Mesenchymal stem cell (in vitro differentiated cells and primary cell): Measurements from ENCODE around the gene FTMT.

Experiments used
- DNase-seq: peaks from one replicate; pipeline ENCODE4 v3.0.0-alpha.2; 2013
- H2AFZ ChIP-seq: one replicate; pipeline ENCODE4 v1.6.1; 2013; ENCODE audit warnings: low read depth, mild to moderate bottlenecking, control low read depth, inconsistent platforms, low read length, moderate library complexity
- H2AK5ac ChIP-seq: 2 replicates; pipeline ENCODE4 v1.6.1; 2013; ENCODE audit warnings: low read length, moderate library complexity, mild to moderate bottlenecking, inconsistent platforms; ENCODE audit not compliant: severe bottlenecking
- H2BK120ac ChIP-seq: one replicate; pipeline ENCODE4 v1.6.1; 2013; ENCODE audit warnings: low read depth, mild to moderate bottlenecking, inconsistent platforms, low read length, moderate library complexity
- H2BK12ac ChIP-seq, 2 experiments: one replicate each; pipeline ENCODE4 v1.6.1; 2013; ENCODE audit warnings: inconsistent platforms in 2 of 2, low read length in 2 of 2, mild to moderate bottlenecking in 2 of 2, moderate library complexity in 2 of 2, control low read depth in 1 of 2
- H2BK15ac ChIP-seq: one replicate; pipeline ENCODE4 v1.6.1; 2013; ENCODE audit warnings: mild to moderate bottlenecking, low read depth, inconsistent platforms; ENCODE audit not compliant: poor library complexity, severe bottlenecking
- H2BK5ac ChIP-seq: 2 replicates; pipeline ENCODE4 v1.6.1; 2013; ENCODE audit warnings: low read depth, mild to moderate bottlenecking, low read length, control low read depth, inconsistent platforms; ENCODE audit not compliant: poor library complexity, severe bottlenecking
- H3K14ac ChIP-seq, 2 experiments: one replicate each; pipeline ENCODE4 v1.6.1; 2013; ENCODE audit warnings: inconsistent platforms in 2 of 2, low read length in 2 of 2, control low read depth in 1 of 2, mild to moderate bottlenecking in 1 of 2, moderate library complexity in 1 of 2
- H3K18ac ChIP-seq, 2 experiments: one replicate each; pipeline ENCODE4 v1.6.1; 2013; ENCODE audit warnings: inconsistent platforms in 2 of 2, low read length in 2 of 2, control low read depth in 1 of 2, low read depth in 1 of 2, mild to moderate bottlenecking in 1 of 2
- H3K23ac ChIP-seq, 2 experiments: one replicate each; pipeline ENCODE4 v1.6.1; 2013; ENCODE audit warnings: inconsistent platforms in 2 of 2, low read length in 2 of 2, mild to moderate bottlenecking in 2 of 2, moderate library complexity in 2 of 2, control low read depth in 1 of 2
- H3K27ac ChIP-seq: 2 replicates; pipeline ENCODE4 v1.5.1; 2013; ENCODE audit warnings: mild to moderate bottlenecking, moderate library complexity, low read length, control low read depth, inconsistent platforms; ENCODE audit not compliant: poor library complexity, severe bottlenecking
- H3K27me3 ChIP-seq, 2 experiments: 2 replicates each; pipeline versions ENCODE4 v1.6.1 to v1.7.0; 2013; ENCODE audit warnings: low read length in 2 of 2, mild to moderate bottlenecking in 2 of 2, moderate library complexity in 2 of 2, control low read depth in 1 of 2, inconsistent platforms in 1 of 2; ENCODE audit not compliant: control insufficient read depth in 1 of 2, insufficient read depth in 1 of 2
- H3K36me3 ChIP-seq, 2 experiments: 2 replicates each; pipeline versions ENCODE4 v1.6.1 to v1.7.0; 2013; ENCODE audit warnings: low read length in 2 of 2, control low read depth in 1 of 2, inconsistent platforms in 1 of 2, low read depth in 1 of 2, mild to moderate bottlenecking in 1 of 2; ENCODE audit not compliant: insufficient read depth in 2 of 2, control insufficient read depth in 1 of 2
- H3K4ac ChIP-seq, 2 experiments: one replicate each; pipeline ENCODE4 v1.6.1; 2013; ENCODE audit warnings: inconsistent platforms in 2 of 2, low read length in 2 of 2, mild to moderate bottlenecking in 2 of 2, moderate library complexity in 2 of 2, control low read depth in 1 of 2, low read depth in 1 of 2
- H3K4me1 ChIP-seq: 2 replicates; pipeline ENCODE4 v1.6.1; 2013; ENCODE audit warnings: low read depth, low read length, control low read depth; ENCODE audit not compliant: control insufficient read depth, insufficient read depth
- H3K4me2 ChIP-seq: 2 replicates; pipeline ENCODE4 v1.6.1; 2013; ENCODE audit warnings: low read length, mild to moderate bottlenecking, inconsistent platforms; ENCODE audit not compliant: poor library complexity, severe bottlenecking
- H3K4me3 ChIP-seq, 2 experiments: 2 replicates each; pipeline versions ENCODE4 v1.5.1 to v1.7.0; 2013; ENCODE audit warnings: low read length in 2 of 2, mild to moderate bottlenecking in 2 of 2, control low read depth in 1 of 2, low read depth in 1 of 2; ENCODE audit not compliant: insufficient read depth in 1 of 2
- H3K79me1 ChIP-seq: replicated peaks from 2 replicates; pipeline ENCODE4 v1.6.1; 2013; ENCODE audit warnings: mild to moderate bottlenecking, control low read depth, low read length, inconsistent platforms; ENCODE audit not compliant: poor library complexity, severe bottlenecking
- H3K9ac ChIP-seq: 2 replicates; pipeline ENCODE4 v1.7.0; 2013; ENCODE audit warnings: mild to moderate bottlenecking, low read length, moderate library complexity
- H3K9me3 ChIP-seq: 2 replicates; pipeline ENCODE4 v1.7.0; 2013; ENCODE audit warnings: mild to moderate bottlenecking, low read length; ENCODE audit not compliant: control insufficient read depth
- H4K8ac ChIP-seq: one replicate; pipeline ENCODE4 v1.6.1; 2013; ENCODE audit warnings: inconsistent platforms, mild to moderate bottlenecking, low read length, moderate library complexity
- H4K91ac ChIP-seq: one replicate; pipeline ENCODE4 v1.6.1; 2013; ENCODE audit warnings: mild to moderate bottlenecking, low read length, inconsistent platforms
- WGBS: methylation state at CpG from one replicate; pipeline ENCODE4 v1.1.7; 2013; ENCODE audit warnings: mixed read lengths; 5-methylcytosine and 5-hydroxymethylcytosine counted together

Gene FTMT

DNA sequence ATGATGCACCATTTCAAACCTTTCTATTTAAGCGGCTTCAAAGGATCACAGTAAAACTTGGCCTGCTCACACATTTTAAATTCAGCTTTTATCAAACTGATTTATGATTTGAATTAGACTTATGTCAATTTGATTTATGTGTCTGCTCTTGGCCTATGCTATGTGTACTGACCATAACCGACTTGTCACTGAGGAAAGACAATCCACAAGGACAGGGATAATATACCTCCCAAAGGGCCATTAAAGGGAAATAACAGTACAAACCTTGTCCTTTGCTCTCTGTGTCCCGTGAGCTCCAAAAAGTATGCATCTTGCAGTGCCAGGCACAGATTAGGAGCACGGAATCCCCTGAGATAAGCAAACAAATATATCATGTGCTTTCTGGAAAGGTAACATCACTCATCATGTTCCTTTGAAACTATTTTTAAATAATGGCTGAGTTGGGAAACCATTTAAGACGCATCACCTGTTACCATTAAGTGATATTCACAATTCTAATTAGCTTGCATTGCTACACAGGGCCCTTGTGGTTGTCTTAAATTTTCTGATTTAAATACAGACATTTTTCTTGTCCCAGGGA, 31.9 kb upstream of the FTMT start:
- no peak for DNase-seq
- no peak overlapping the region for H3K4me2 ChIP-seq
- WGBS, result 85% methylated on average over 3 of the region's 5 CpGs

GRCh38 chr5:121833617-121834016, 18.1 kb upstream of the FTMT start:
- H4K8ac ChIP-seq, result no peak overlapping the region
- H3K4me3 ChIP-seq, result no peak overlapping the region
- H2AK5ac ChIP-seq, result no peak overlapping the region
- no peaks in the 10 kb centered on the region for H3K9me3 ChIP-seq
- H3K79me1 ChIP-seq, result no peaks in the 10 kb centered on the region
- H3K23ac ChIP-seq, result no peak overlapping the region
- no peak for DNase-seq
- H3K27me3 ChIP-seq, result no peaks in the 10 kb centered on the region
- no peak overlapping the region for H3K4me2 ChIP-seq
- no peak overlapping the region for H2BK5ac ChIP-seq
- no peak overlapping the region for H2BK12ac ChIP-seq
- WGBS, result 100% methylated on average over 1 of the region's 1 CpG
- H2BK120ac ChIP-seq, result no peak overlapping the region
- H3K18ac ChIP-seq, result no peak overlapping the region
- H4K91ac ChIP-seq, result no peak overlapping the region
- no peak overlapping the region for H3K9ac ChIP-seq
- H3K14ac ChIP-seq, result no peak overlapping the region
- H3K27ac ChIP-seq, result no peak overlapping the region
- no peaks in the 10 kb centered on the region for H3K4me1 ChIP-seq
- no peak overlapping the region for H2BK15ac ChIP-seq
- no peak overlapping the region for H2AFZ ChIP-seq
- H3K36me3 ChIP-seq, result no peaks in the 10 kb centered on the region
- H3K4ac ChIP-seq, result no peak overlapping the region

More for the DNA sequence above, 31.9 kb upstream of the FTMT start:
- Histone ChIP-seq H2BK15ac (no peak overlapping the region), H3K14ac (no peak overlapping the region), H4K91ac (no peak overlapping the region), H3K18ac (no peak overlapping the region), H3K23ac (no peak overlapping the region), H3K4me1 (no peaks in the 10 kb centered on the region), H2BK12ac (no peak overlapping the region), H3K27me3 (peaks cover 0 to 5% of the 10 kb centered on the region in 2 experiments), H3K4ac (no peak overlapping the region), H3K36me3 (no peaks in the 10 kb centered on the region), H4K8ac (no peak overlapping the region), H3K79me1 (no peaks in the 10 kb centered on the region), H2AFZ (no peak overlapping the region), H2BK120ac (no peak overlapping the region), H3K9ac (no peak overlapping the region), H3K9me3 (no peaks in the 10 kb centered on the region), H3K4me3 (no peak overlapping the region), H2BK5ac (no peak overlapping the region), H3K27ac (no peak overlapping the region), H2AK5ac (no peak overlapping the region)

GRCh38 chr5:121834021-121834420, 17.7 kb upstream of the FTMT start:
- Histone ChIP-seq H3K9me3 (no peaks in the 10 kb centered on the region), H3K14ac (no peak overlapping the region), H3K4me1 (no peaks in the 10 kb centered on the region), H3K27me3 (no peaks in the 10 kb centered on the region), H2BK5ac (no peak overlapping the region), H3K18ac (no peak overlapping the region), H2AFZ (no peak overlapping the region), H4K8ac (no peak overlapping the region), H3K9ac (no peak overlapping the region), H3K79me1 (no peaks in the 10 kb centered on the region), H3K4ac (no peak overlapping the region), H2BK15ac (no peak overlapping the region), H3K36me3 (no peaks in the 10 kb centered on the region), H4K91ac (no peak overlapping the region), H3K4me2 (no peak overlapping the region), H3K4me3 (no peak overlapping the region), H3K27ac (no peak overlapping the region), H2AK5ac (no peak overlapping the region), H2BK12ac (no peak overlapping the region), H2BK120ac (no peak overlapping the region), H3K23ac (no peak overlapping the region)
- WGBS, result 100% methylated on average over 2 of the region's 2 CpGs
- no peak for DNase-seq

- Histone ChIP-seq H3K4me1 (no peaks in the 10 kb centered on the region), H4K91ac (no peak overlapping the region), H3K27ac (no peak overlapping the region), H2BK12ac (no peak overlapping the region), H3K23ac (no peak overlapping the region), H4K8ac (no peak overlapping the region), H2BK5ac (no peak overlapping the region), H3K4ac (no peak overlapping the region), H3K9ac (no peak overlapping the region), H3K9me3 (no peaks in the 10 kb centered on the region), H3K4me3 (no peak overlapping the region), H2BK15ac (no peak overlapping the region), H3K4me2 (no peak overlapping the region), H2BK120ac (no peak overlapping the region), H3K79me1 (no peaks in the 10 kb centered on the region), H3K18ac (no peak overlapping the region), H3K14ac (no peak overlapping the region), H3K27me3 (no peaks in the 10 kb centered on the region), H2AK5ac (no peak overlapping the region), H3K36me3 (no peaks in the 10 kb centered on the region), H2AFZ (no peak overlapping the region)
- no peak for DNase-seq
These were observed 9.8 kb upstream of the FTMT start for GRCh38 chr5:121841892-121842291.
